ENCODE data around the gene UBFD1. TPM values are rescaled to one million over a fixed set of nuclear protein-coding genes. Genes with fewer than 3 reads are reported as not detected.

UBFD1 gene
- total and polyA plus RNA-seq, 2 of the 8 experiments (the other 6 are each of a cell fraction or from before 2014, with no cell fraction given): 66.3 to 106 TPM

GRCh38 chr16:23518435-23518891 is 39.1 kb upstream of the UBFD1 start:
- H3K4me1 ChIP-seq (replicated peaks in 1 of 4; ENCODE audit: control insufficient read depth in 3 of 4, insufficient read depth in 4 of 4, low read length in 3 of 4): no peaks in the 10 kb centered on the region
- no peak overlapping the region for H4K8ac ChIP-seq (ENCODE audit: extremely low read depth, insufficient read depth, low read length)
- no peak overlapping the region for H3K27ac ChIP-seq (ENCODE audit: low read depth, low read length)
- H2AFZ ChIP-seq (ENCODE audit: low read length): no peak overlapping the region
- no peaks in the 10 kb centered on the region for H3K23me2 ChIP-seq (ENCODE audit: low read depth, low read length)
- H2BK12ac ChIP-seq (ENCODE audit: low read depth, low read length): no peak overlapping the region
- peaks cover 0 to 1% of the 10 kb centered on the region in 2 experiments for H4K20me1 ChIP-seq (replicated peaks in 1 of 2; ENCODE audit: control insufficient read depth in 1 of 2, insufficient read depth in 2 of 2, low read length in 2 of 2)
- H2BK120ac ChIP-seq (replicated peaks; ENCODE audit: low read depth, low read length): no peak overlapping the region
- H2AK5ac ChIP-seq (ENCODE audit: low read depth, low read length): no peak overlapping the region
- no peak overlapping the region for H3K23ac ChIP-seq (ENCODE audit: insufficient read length)
- no peak for DNase-seq (ENCODE audit: low read depth in 1 of 2, low spot score in 2 of 2)
- H2BK5ac ChIP-seq (ENCODE audit: low read depth, low read length): no peak overlapping the region
- no peak overlapping the region for H3K56ac ChIP-seq (replicated peaks; ENCODE audit: insufficient read length, low read depth, low read length)
- H3K4me3 ChIP-seq (ENCODE audit: extremely low read depth in 1 of 4, insufficient read depth in 2 of 4, low read depth in 3 of 4, low read length in 4 of 4): no peak overlapping the region
- ChIA-PET CTCF (ENCODE audit: partially characterized antibody) (interaction anchor here (0.7 kb wide), 1 partner anchor 11 kb away, joined by 3 read pairs; no protein-coding TSS in a partner anchor), POLR2A (ENCODE audit: partially characterized antibody) (interaction anchor here (0.9 to 3.3 kb wide), 2 partner anchors 14 to 18 kb away, joined by 3 to 7 read pairs; no protein-coding TSS in a partner anchor)
- H3K36me3 ChIP-seq (ENCODE audit: control insufficient read depth in 2 of 4, insufficient read depth in 4 of 4, low read length in 3 of 4): peaks cover 9 to 33% (median 25%) of the 10 kb centered on the region in 4 experiments
- no peak overlapping the region for H2BK20ac ChIP-seq (ENCODE audit: low read length)
- H4K5ac ChIP-seq (ENCODE audit: insufficient read length, low read depth, low read length): no peak overlapping the region
- H3K79me1 ChIP-seq (ENCODE audit: low read depth, low read length): no peaks in the 10 kb centered on the region
- H3K27me3 ChIP-seq (replicated peaks in 1 of 4; ENCODE audit: control insufficient read depth in 3 of 4, extremely low read depth in 1 of 4, insufficient read depth in 3 of 4, low read length in 3 of 4): no peaks in the 10 kb centered on the region; a peak in 1 of 7 replicates
- H3K9me3 ChIP-seq (ENCODE audit: insufficient read depth in 2 of 2, low read depth in 1 of 2, low read length in 1 of 2): no peaks in the 10 kb centered on the region
- 91% methylated on average over 3 of the region's 3 CpGs; no CpG with 5 or more reads in 1 of the 2 experiments for WGBS, 2 experiments (ENCODE audit: extremely low coverage in 1 of 2, insufficient coverage in 1 of 2, insufficient read length in 1 of 2, insufficient replicate concordance in 2 of 2, low coverage in 1 of 2, low lambda C conversion rate in 2 of 2, missing lambda C conversion rate in 1 of 2)
- no peak overlapping the region for H4K91ac ChIP-seq (replicated peaks; ENCODE audit: insufficient read length, low read length)
- H3K14ac ChIP-seq (ENCODE audit: insufficient read length): no peak overlapping the region
- FAIRE-seq: no peak
- no peak overlapping the region for H3K4me2 ChIP-seq (ENCODE audit: insufficient read depth in 1 of 2, low read depth in 2 of 2, low read length in 2 of 2)
- H2BK15ac ChIP-seq (ENCODE audit: low read length): no peak overlapping the region
- H3K18ac ChIP-seq (ENCODE audit: extremely low read depth, low read length): no peak overlapping the region
- TF ChIP-seq JUN (IDR thresholded peaks at IDR 0.05; ENCODE audit: low read depth, low read length) (no peak), YY1 (IDR thresholded peaks at IDR 0.05; ENCODE audit: low read depth, low read length) (no peak), E2F6 (IDR thresholded peaks at IDR 0.05) (no peak), POLR2AphosphoS5 (IDR thresholded peaks at IDR 0.05; ENCODE audit: low read depth, low read length) (no peak), PHF8 (conservative IDR thresholded peaks at IDR 0.05; ENCODE audit: low read depth, low read length) (no peak), TCF12 (IDR thresholded peaks at IDR 0.05; ENCODE audit: low read depth, low read length) (no peak), SIX5 (IDR thresholded peaks at IDR 0.05; ENCODE audit: low read depth, low read length) (no peak), CREB1 (IDR thresholded peaks at IDR 0.05) (no peak), BACH1 (IDR thresholded peaks at IDR 0.05; ENCODE audit: low read length) (no peak), TAF7 (optimal IDR thresholded peaks at IDR 0.05; ENCODE audit: borderline replicate concordance, low read depth, low read length) (no peak), TAF1 (IDR thresholded peaks at IDR 0.05; ENCODE audit: low read depth, low read length) (no peak), SAP30 (IDR thresholded peaks at IDR 0.05; ENCODE audit: insufficient read depth, insufficient replicate concordance, low read length) (no peak), SP4 (IDR thresholded peaks at IDR 0.05; ENCODE audit: low read length) (no peak)
- no peaks in the 10 kb centered on the region for H3K79me2 ChIP-seq (ENCODE audit: control insufficient read depth in 1 of 2, insufficient read depth in 2 of 2, low read length in 2 of 2)
- no peak overlapping the region for H3K9ac ChIP-seq (replicated peaks in 1 of 4; ENCODE audit: extremely low read depth in 1 of 4, low read depth in 3 of 4, low read length in 3 of 4)
- no peak overlapping the region for H3K4ac ChIP-seq (replicated peaks; ENCODE audit: insufficient read length, low read depth, low read length)

Measured in H1 (cell line).